H1 (cell line): Measurements from ENCODE around the gene UBXN11. TPM values are rescaled to one million over a fixed set of nuclear protein-coding genes. Genes with fewer than 3 reads are reported as not detected.

Source experiments
- CTCF ChIA-PET: fragments of 300-600 bp; sonication (Branson Sonifier 250); formaldehyde crosslinking; loops from one replicate; lab custom pipeline; 2021; ENCODE audit not compliant: partially characterized antibody; lab: Charles Lee
- POLR2A ChIA-PET: fragments of 300-600 bp; sonication (Branson Sonifier 250); formaldehyde crosslinking; loops from one replicate; lab custom pipeline; 2021; ENCODE audit warnings: inconsistent platforms; ENCODE audit not compliant: partially characterized antibody; lab: Charles Lee
- DNase-seq, 2 experiments: peaks; one replicate each; pipeline versions ENCODE4 v3.0.0 to v3.0.0-alpha.2; 2010 to 2022; ENCODE audit warnings: low spot score in 2 of 2, low read depth in 1 of 2, mixed read lengths in 1 of 2
- FAIRE-seq: peaks from 2 replicates; lab custom pipeline; 2011; peaks lifted over from hg19 to GRCh38; lab: Jason Lieb, UNC
- H2AFZ ChIP-seq: 2 replicates; pipeline ENCODE4 v1.8.1; 2012; ENCODE audit warnings: low read length, inconsistent platforms
- H2AK5ac ChIP-seq: 2 replicates; pipeline ENCODE4 v1.6.1; 2013; ENCODE audit warnings: low read depth, low read length
- H2BK120ac ChIP-seq: replicated peaks from 2 replicates; pipeline ENCODE3; 2013; ENCODE audit warnings: low read depth, low read length, inconsistent platforms
- H2BK12ac ChIP-seq: 2 replicates; pipeline ENCODE4 v1.6.1; 2013; ENCODE audit warnings: low read depth, low read length
- H2BK15ac ChIP-seq: 2 replicates; pipeline ENCODE4 v1.6.1; 2013; ENCODE audit warnings: low read length
- H2BK20ac ChIP-seq: 2 replicates; pipeline ENCODE4 v1.6.1; 2013; ENCODE audit warnings: low read length
- H2BK5ac ChIP-seq: 2 replicates; pipeline ENCODE4 v1.6.1; 2013; ENCODE audit warnings: low read depth, low read length
- H3K14ac ChIP-seq: 2 replicates; pipeline ENCODE4 v1.6.1; 2013; ENCODE audit warnings: inconsistent platforms; ENCODE audit not compliant: insufficient read length
- H3K18ac ChIP-seq: 2 replicates; pipeline ENCODE4 v1.6.1; 2013; ENCODE audit warnings: low read length; ENCODE audit errors: extremely low read depth
- H3K23ac ChIP-seq: 2 replicates; pipeline ENCODE4 v1.6.1; 2013; ENCODE audit warnings: inconsistent platforms; ENCODE audit not compliant: insufficient read length
- H3K23me2 ChIP-seq: 2 replicates; pipeline ENCODE4 v1.6.1; 2013; ENCODE audit warnings: low read depth, low read length
- H3K27ac ChIP-seq: 2 replicates; pipeline ENCODE4 v1.6.1; 2011; ENCODE audit warnings: low read depth, low read length, inconsistent platforms
- H3K27me3 ChIP-seq, 4 experiments: replicated peaks in 1 of 4; 1 replicate in 1 of 4; 2 replicates in 3 of 4; pipeline versions ENCODE4 v1.6.1 to v1.8.1; 2011 to 2013; ENCODE audit warnings: low read length in 3 of 4, mild to moderate bottlenecking in 3 of 4, inconsistent platforms in 2 of 4, mixed read lengths in 2 of 4, moderate library complexity in 1 of 4; ENCODE audit not compliant: control insufficient read depth in 3 of 4, insufficient read depth in 3 of 4; ENCODE audit errors: extremely low read depth in 1 of 4
- H3K36me3 ChIP-seq, 4 experiments: 2 replicates each; pipeline versions ENCODE4 v1.6.1 to v1.8.1; 2011 to 2013; ENCODE audit warnings: mild to moderate bottlenecking in 4 of 4, low read length in 3 of 4, moderate library complexity in 2 of 4, control low read depth in 1 of 4, inconsistent platforms in 1 of 4; ENCODE audit not compliant: insufficient read depth in 4 of 4, control insufficient read depth in 2 of 4
- H3K4ac ChIP-seq: replicated peaks from 2 replicates; pipeline ENCODE3; 2013; ENCODE audit warnings: low read length, low read depth, mixed read lengths, inconsistent platforms; ENCODE audit not compliant: insufficient read length
- H3K4me1 ChIP-seq, 4 experiments: replicated peaks in 1 of 4; 1 replicate in 1 of 4; 2 replicates in 3 of 4; pipeline versions ENCODE4 v1.6.1 to v1.8.1; 2011 to 2013; ENCODE audit warnings: low read length in 3 of 4, inconsistent platforms in 2 of 4, mixed read lengths in 1 of 4; ENCODE audit not compliant: insufficient read depth in 4 of 4, control insufficient read depth in 3 of 4
- H3K4me2 ChIP-seq, 2 experiments: 2 replicates each; pipeline versions ENCODE4 v1.6.1 to v1.8.1; 2011 to 2013; ENCODE audit warnings: low read depth in 2 of 2, low read length in 2 of 2, control low read depth in 1 of 2, inconsistent platforms in 1 of 2, mild to moderate bottlenecking in 1 of 2; ENCODE audit not compliant: insufficient read depth in 1 of 2
- H3K4me3 ChIP-seq, 4 experiments: fragments of 200-600, 300-600 bp in 1 of 4; sonication (generic), shearing (Covaris generic), sonication (Bioruptor Twin) in 1 of 4; 2 replicates each; pipeline versions ENCODE4 v1.5.1 to v1.8.1; 2011 to 2016; ENCODE audit warnings: low read length in 4 of 4, low read depth in 3 of 4, control low read depth in 2 of 4, inconsistent platforms in 2 of 4, mild to moderate bottlenecking in 2 of 4, mixed read lengths in 1 of 4, moderate library complexity in 1 of 4; ENCODE audit not compliant: insufficient read depth in 2 of 4; ENCODE audit errors: extremely low read depth in 1 of 4
- H3K56ac ChIP-seq: replicated peaks from 2 replicates; pipeline ENCODE3; 2013; ENCODE audit warnings: low read depth, mild to moderate bottlenecking, mixed read lengths, low read length, inconsistent platforms; ENCODE audit not compliant: insufficient read length
- H3K79me1 ChIP-seq: 2 replicates; pipeline ENCODE4 v1.6.1; 2013; ENCODE audit warnings: low read depth, low read length, control low read depth
- H3K79me2 ChIP-seq, 2 experiments: 2 replicates each; pipeline versions ENCODE4 v1.6.1 to v1.8.1; 2012 to 2013; ENCODE audit warnings: low read length in 2 of 2, mild to moderate bottlenecking in 2 of 2, inconsistent platforms in 1 of 2; ENCODE audit not compliant: insufficient read depth in 2 of 2, control insufficient read depth in 1 of 2
- H3K9ac ChIP-seq, 4 experiments: replicated peaks in 1 of 4; 1 replicate in 1 of 4; 2 replicates in 3 of 4; pipeline versions ENCODE4 v1.6.1 to v1.8.1; 2011 to 2013; ENCODE audit warnings: low read depth in 3 of 4, low read length in 3 of 4, control low read depth in 2 of 4, mild to moderate bottlenecking in 2 of 4, moderate library complexity in 2 of 4, inconsistent platforms in 1 of 4; ENCODE audit errors: extremely low read depth in 1 of 4
- H3K9me3 ChIP-seq, 2 experiments: 2 replicates each; pipeline versions ENCODE4 v1.6.1 to v1.8.1; 2012 to 2013; ENCODE audit warnings: mild to moderate bottlenecking in 2 of 2, moderate library complexity in 2 of 2, control low read depth in 1 of 2, inconsistent platforms in 1 of 2, low read depth in 1 of 2, low read length in 1 of 2, mixed read lengths in 1 of 2; ENCODE audit not compliant: insufficient read depth in 2 of 2
- H4K20me1 ChIP-seq, 2 experiments: replicated peaks in 1 of 2; 2 replicates each; pipeline versions ENCODE3 to v1.8.1; 2011 to 2013; ENCODE audit warnings: inconsistent platforms in 2 of 2, low read length in 2 of 2, mild to moderate bottlenecking in 1 of 2; ENCODE audit not compliant: insufficient read depth in 2 of 2, control insufficient read depth in 1 of 2
- H4K5ac ChIP-seq: 2 replicates; pipeline ENCODE4 v1.6.1; 2013; ENCODE audit warnings: low read length, low read depth, mixed read lengths, inconsistent platforms; ENCODE audit not compliant: insufficient read length
- H4K8ac ChIP-seq: 2 replicates; pipeline ENCODE4 v1.8.0; 2013; ENCODE audit warnings: mild to moderate bottlenecking, moderate library complexity, low read length, inconsistent platforms; ENCODE audit not compliant: insufficient read depth; ENCODE audit errors: extremely low read depth
- H4K91ac ChIP-seq: replicated peaks from 2 replicates; pipeline ENCODE3; 2013; ENCODE audit warnings: low read length, mixed read lengths, inconsistent platforms; ENCODE audit not compliant: insufficient read length
- CEBPB ChIP-seq: IDR thresholded peaks from 2 replicates; pipeline ENCODE4 v1.6.1; 2012; ENCODE audit warnings: low read depth, low read length
- POLR2A ChIP-seq, 2 experiments: IDR thresholded peaks; 1 replicate in 1 of 2; 2 replicates in 1 of 2; pipeline ENCODE4 v1.6.1; 2011; ENCODE audit warnings: low read depth in 2 of 2, low read length in 2 of 2, mild to moderate bottlenecking in 2 of 2; ENCODE audit errors: control extremely low read depth in 1 of 2
- SRF ChIP-seq: IDR thresholded peaks from 2 replicates; pipeline ENCODE4 v1.6.1; 2011; ENCODE audit warnings: mild to moderate bottlenecking, low read depth, low read length, moderate library complexity
- SUZ12 ChIP-seq: fragments of 200-600 bp; sonication (generic); IDR thresholded peaks from 2 replicates; pipeline ENCODE4 v1.6.1; 2012; ENCODE audit warnings: mild to moderate bottlenecking, inconsistent platforms, low read length, moderate library complexity, mixed read lengths
- WGBS, 2 experiments: shearing (Covaris generic) in 1 of 2; methylation state at CpG; one replicate each; pipeline versions ENCODE4 v1.1.6 to v1.1.7; 2013 to 2015; ENCODE audit warnings: low lambda C conversion rate in 2 of 2, mixed read lengths in 2 of 2, inconsistent platforms in 1 of 2, low coverage in 1 of 2, missing lambda C conversion rate in 1 of 2; ENCODE audit not compliant: insufficient replicate concordance in 2 of 2, insufficient coverage in 1 of 2, insufficient read length in 1 of 2; ENCODE audit errors: extremely low coverage in 1 of 2, missing lambda C conversion rate in 1 of 2; 5-methylcytosine and 5-hydroxymethylcytosine counted together
- polyA plus RNA-seq, 7 experiments: library from polyadenylated mRNA; depleted of rRNA in 3 of 7; stranded (reverse) in 5 of 7; unstranded in 2 of 7; fragments of >200 nt in 5 of 7; fragments of 200-250 nt in 2 of 7; gene quantifications; 1 replicate in 5 of 7; 2 replicates in 1 of 7; 4 replicates in 1 of 7; pipeline versions ENCODE4 v1.2.1 to v1.2.3, GENCODE V29; 2011 to 2013; ENCODE audit warnings: missing spikeins in 2 of 7, mixed read lengths in 2 of 7
- total RNA-seq: library from RNA; stranded (reverse); fragmentation: NEBNext Ultra II Directional; extraction: Animal tissue kit (Norgen Biotek cat#: 25700); gene quantifications from 2 replicates; pipeline ENCODE4 v1.2.1, GENCODE V29; 2021

The UBXN11 gene
- total and polyA plus RNA-seq, 2 of the 8 experiments (the other 6 are each of a cell fraction or from before 2014, with no cell fraction given), result 6.3 to 10.4 TPM

GRCh38 chr1:26278724-26279455 lies 27.5 kb downstream of the UBXN11 start:
- no peak overlapping the region for H3K18ac ChIP-seq
- H3K4me2 ChIP-seq, result peak overlapping the region; percentile 60 to 88
- no peak overlapping the region for H3K27ac ChIP-seq
- H3K4ac ChIP-seq, result peak overlapping the region; percentile 36
- WGBS, 2 experiments, result 87% methylated on average over 8 of the region's 9 CpGs; no CpG with 5 or more reads in 1 of the 2 experiments
- no peak overlapping the region for H3K9ac ChIP-seq
- no peak for DNase-seq
- H2BK15ac ChIP-seq, result no peak overlapping the region
- peak overlapping the region; percentile 82 for H4K5ac ChIP-seq
- H2BK20ac ChIP-seq, result no peak overlapping the region
- no peak overlapping the region for H3K14ac ChIP-seq
- H3K79me1 ChIP-seq, result no peaks in the 10 kb centered on the region
- peaks cover 21 to 34% (median 30%) of the 10 kb centered on the region in 4 experiments for H3K36me3 ChIP-seq
- H3K4me1 ChIP-seq, result peaks cover 10 to 34% (median 21%) of the 10 kb centered on the region in 4 experiments
- H4K91ac ChIP-seq, result peak overlapping the region; percentile 15
- no peak overlapping the region for H2AK5ac ChIP-seq
- ChIA-PET POLR2A (interaction anchor here (0.6 to 4.0 kb wide), 23 partner anchors 8 to 208 kb away, joined by 3 to 27 read pairs (median 4); partner anchors contain the start of genes CD52, CNKSR1, HMGN2 and LIN28A), CTCF (interaction anchor here (0.6 to 39.7 kb wide), 21 partner anchors 9 to 542 kb away, joined by 3 to 1530 read pairs (median 4); partner anchors contain the start of genes CATSPER4, CD52, CEP85 and CNKSR1)
- no peaks in the 10 kb centered on the region for H3K27me3 ChIP-seq
- no peak overlapping the region for H2AFZ ChIP-seq
- H3K23me2 ChIP-seq, result peaks cover 9% of the 10 kb centered on the region; the same call in 1 of the 2 replicates
- peaks cover 0 to 5% of the 10 kb centered on the region in 2 experiments; a peak in 1 of 4 replicates for H3K79me2 ChIP-seq
- TF ChIP-seq POLR2A (IDR thresholded peaks at IDR 0.05; ENCODE audit: control extremely low read depth in 1 of 2, low read depth in 2 of 2, low read length in 2 of 2), result no peak; a peak in 1 of 3 replicates
- TF ChIP-seq CEBPB, result no peak
- TF ChIP-seq SRF, result no peak
- TF ChIP-seq SUZ12, result no peak
- peak overlapping the region; percentile 64 to 69 (median 64); a peak in 7 of 8 replicates for H3K4me3 ChIP-seq
- FAIRE-seq, result no peak
- H4K20me1 ChIP-seq, result peaks cover 6 to 17% of the 10 kb centered on the region in 2 experiments
- H2BK5ac ChIP-seq, result no peak overlapping the region
- no peak overlapping the region for H2BK120ac ChIP-seq
- H2BK12ac ChIP-seq, result no peak overlapping the region
- H3K9me3 ChIP-seq, result no peaks in the 10 kb centered on the region
- no peak overlapping the region for H3K23ac ChIP-seq
- H4K8ac ChIP-seq, result no peak overlapping the region
- H3K56ac ChIP-seq, result no peak overlapping the region
